Cardiac septum (tissue), 1 donor: ENCODE results near the gene CEP112. TPM values are rescaled to one million over a fixed set of nuclear protein-coding genes. Genes with fewer than 3 reads are reported as not detected.

ENCODE experiments used
- DNase-seq: peaks from one replicate; pipeline ENCODE4 v3.0.0-alpha.2; 2020; ENCODE audit warnings: low spot score
- intact Hi-C: fragments of 100-400 bp; cut with DNase I; formaldehyde crosslinking; loops from one replicate; pipeline ENCODE4 v1.14.0; 2022
- total RNA-seq: library from RNA; stranded (reverse); fragmentation: NEBNext Ultra II Directional; extraction: Animal tissue kit (Norgen Biotek cat#: 25700); gene quantifications from one replicate; pipeline ENCODE4 v1.2.1, GENCODE V29; 2021
- donor health status: DM: no; HTN: no; CAD: no.

Gene CEP112
- total RNA-seq, 1 donor from 2014 or later = 19.6 TPM

DNA sequence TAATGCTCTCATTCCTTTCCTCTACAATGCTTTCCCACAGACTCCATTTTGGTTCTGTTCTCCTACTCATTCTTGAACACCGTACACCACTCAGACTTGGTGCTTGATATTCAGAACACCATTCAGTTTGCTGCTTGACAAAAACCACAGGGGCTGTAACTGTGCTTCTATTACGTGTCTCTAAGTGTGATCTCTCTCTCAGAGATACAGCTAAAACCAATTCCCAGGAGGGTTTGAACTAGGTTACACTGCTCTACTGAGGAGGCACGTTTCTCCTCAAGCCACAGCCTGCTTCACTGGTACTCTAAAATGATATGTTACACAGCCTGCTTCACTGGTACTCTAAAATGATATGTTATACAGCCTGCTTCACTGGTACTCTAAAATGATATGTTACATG is 175.7 kb downstream of the CEP112 start:
- intact Hi-C loops = no loop called here
- DNase-seq = no peak

DNA sequence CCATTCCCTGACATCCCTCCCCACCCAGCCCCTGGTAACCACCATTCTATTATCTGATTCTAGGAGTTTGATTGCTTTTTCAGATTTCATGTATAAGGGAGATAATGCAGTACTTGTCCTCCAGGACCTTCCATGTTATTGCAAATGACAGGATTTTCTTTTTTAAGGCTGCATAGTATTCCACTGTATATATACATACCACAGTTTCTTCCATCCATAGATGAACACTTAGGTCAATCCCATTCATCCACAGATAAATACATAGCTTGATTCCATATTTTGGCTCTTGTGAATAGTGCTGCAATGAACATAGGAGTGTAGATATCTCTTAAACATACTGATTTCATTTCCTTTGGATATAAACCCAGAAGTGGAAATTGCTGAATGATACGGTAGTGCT is 183.3 kb downstream of the CEP112 start:
- intact Hi-C loops = no loop called here
- no peak for DNase-seq

DNA sequence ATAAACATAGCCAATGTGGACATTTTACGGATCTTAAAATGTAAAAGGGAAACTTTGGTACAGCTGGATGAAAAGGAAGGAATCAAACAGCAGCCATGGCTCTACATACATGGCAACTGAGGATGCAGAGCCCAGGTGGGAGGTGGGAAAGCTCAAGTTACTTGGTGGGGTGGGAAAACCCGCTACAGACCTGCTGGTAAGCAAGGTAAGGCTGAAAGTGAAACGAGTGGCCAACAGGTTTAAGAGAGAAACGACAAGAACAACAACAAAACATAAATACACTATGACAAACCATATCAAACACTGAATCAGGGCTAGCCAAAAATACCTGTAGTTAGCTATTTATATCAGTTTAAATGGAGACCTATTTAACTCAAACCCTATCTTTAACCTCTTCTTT is 185.3 kb downstream of the CEP112 start:
- no peak for DNase-seq
- intact Hi-C loops = no loop called here

DNA sequence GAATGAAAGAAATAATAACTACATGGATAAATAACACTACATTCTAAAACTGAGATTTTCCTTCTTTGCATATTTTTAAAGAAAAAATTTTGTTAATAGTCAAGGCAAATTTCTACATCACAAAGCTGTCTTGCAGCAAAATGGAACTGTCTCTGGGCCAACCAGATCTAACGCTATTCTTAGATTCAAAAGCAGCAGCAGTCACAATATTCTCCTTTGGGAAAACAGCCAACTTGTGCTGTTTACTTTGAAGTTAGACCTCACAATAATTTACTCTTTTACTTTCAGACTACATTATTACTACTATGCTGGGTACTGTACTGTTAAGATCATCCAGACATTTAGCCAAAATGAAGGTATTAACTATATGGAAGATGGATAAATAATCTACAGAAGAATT is 189.1 kb downstream of the CEP112 start:
- DNase-seq = no peak
- intact Hi-C loops = no loop called here

DNA sequence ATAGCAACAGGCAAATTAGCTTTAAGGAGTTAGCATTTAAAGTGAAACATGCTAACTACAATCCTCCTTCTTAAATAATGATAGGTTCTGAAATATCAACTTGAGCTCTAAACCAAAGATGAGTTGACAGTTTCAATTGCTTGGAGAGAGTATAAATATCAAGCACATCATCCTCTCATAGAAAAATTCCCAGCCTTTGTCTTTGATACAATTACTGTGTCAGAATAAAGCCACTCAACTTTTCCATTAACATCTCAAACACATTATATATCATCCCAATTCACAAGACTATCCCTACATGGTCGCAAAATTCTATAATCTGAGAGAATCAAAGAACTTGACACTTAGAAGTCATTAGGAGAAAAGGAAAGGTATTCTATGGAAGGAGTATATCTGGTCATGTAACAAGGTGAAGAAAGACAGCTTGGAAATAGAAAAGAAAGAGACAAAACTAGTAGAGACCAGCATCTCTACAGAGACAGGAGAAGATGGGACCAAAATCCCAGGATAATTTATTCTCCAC is 189.8 kb downstream of the CEP112 start:
- DNase-seq = no peak
- intact Hi-C loops = no loop called here

DNA sequence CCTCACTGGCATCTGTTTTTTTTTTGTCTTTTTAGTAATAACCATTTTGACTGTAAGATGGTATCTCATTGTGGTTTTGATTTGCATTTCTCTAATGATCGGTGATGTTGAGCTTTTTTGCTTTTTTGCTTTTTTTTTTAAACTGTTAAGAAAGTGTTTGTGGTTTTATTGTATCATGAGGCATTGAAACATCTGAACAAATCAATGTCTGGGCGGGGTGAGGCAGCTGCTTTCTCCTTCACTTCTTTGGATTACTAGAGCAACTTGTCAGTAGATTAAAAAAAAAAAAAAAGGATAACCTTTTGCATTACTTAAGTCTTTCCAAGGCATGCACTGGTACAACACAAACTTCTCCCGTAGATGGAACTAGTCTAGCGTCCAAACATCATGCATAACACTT is 191.7 kb downstream of the CEP112 start:
- intact Hi-C loops = no loop called here
- DNase-seq = no peak

DNA sequence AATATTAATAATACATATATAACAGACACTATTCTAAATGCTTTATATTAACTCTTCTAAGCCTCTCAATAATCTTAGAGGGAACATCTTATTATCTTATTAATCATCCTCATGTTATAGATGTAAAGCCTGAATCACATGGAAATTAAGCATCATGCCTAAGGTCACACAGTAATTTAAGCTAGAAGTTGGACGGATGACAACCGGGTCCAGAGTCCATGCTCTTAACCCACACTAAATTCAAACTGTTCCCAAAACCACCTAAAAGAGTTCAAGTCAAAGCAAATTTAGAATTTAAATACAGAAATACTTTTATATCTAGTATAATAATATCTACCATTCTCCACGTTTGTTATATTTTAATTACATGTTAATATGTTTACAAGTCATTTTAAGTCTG is 193.3 kb downstream of the CEP112 start:
- intact Hi-C loops = no loop called here
- no peak for DNase-seq

DNA sequence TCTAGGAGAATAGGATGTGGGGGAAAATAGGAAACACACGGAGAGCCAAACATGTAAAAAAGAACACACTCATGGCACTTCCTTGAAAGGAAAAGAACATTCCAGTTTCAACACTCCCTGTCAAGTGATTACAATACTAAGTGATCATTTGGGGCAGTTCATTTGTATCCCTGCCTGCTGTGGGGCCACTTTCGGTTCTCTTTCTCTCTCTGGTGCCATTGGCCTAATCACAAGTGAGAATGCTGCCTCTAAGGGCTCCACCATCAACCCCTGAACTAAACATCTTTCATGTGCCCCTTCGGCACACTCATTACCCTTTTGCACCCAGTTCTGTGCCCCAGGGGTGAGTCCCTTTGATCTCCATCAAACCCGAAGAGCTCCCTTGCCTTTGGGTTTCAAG is 197.3 kb downstream of the CEP112 start:
- intact Hi-C loops = no loop called here
- DNase-seq = no peak

DNA sequence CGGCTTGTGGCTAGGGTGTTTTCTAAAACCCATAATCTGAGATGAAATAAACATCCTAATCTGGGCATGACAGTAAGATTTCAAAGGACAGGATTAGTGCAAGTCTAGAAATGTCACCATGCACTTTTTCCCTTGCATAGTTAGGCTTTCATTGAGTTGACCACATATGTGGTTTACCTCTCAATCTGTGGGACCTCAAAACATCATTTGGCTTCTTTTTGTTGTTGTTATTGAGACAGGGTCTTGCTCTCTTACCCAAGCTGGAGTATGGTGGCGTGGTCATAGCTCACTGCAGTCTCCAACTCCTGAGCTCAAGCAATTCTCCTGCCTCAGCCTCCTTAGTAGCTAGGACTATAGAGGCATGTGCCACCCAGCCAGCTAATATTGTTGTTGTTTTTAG is 197.8 kb downstream of the CEP112 start:
- intact Hi-C loops = no loop called here
- no peak for DNase-seq

DNA sequence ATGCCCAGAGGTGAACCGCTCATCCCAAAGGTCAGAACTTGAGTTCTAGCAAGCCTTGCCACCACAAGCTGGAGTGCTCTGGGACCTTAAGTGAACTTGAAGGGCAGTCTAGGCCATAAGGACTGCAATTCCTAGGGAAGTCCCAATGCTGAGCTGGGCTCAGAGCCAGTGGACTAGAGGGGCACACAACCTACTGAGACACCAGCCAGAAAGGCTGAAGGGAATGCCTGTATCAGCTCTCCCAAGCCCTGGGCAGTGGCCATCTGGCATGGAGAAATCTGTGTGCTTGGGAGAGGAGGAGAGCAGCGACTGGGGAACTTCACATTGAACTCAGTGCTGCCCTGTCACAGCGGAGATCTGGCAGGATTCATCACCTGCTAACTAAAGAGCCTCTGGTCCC is 201.3 kb downstream of the CEP112 start:
- DNase-seq = no peak
- intact Hi-C loops = no loop called here

DNA sequence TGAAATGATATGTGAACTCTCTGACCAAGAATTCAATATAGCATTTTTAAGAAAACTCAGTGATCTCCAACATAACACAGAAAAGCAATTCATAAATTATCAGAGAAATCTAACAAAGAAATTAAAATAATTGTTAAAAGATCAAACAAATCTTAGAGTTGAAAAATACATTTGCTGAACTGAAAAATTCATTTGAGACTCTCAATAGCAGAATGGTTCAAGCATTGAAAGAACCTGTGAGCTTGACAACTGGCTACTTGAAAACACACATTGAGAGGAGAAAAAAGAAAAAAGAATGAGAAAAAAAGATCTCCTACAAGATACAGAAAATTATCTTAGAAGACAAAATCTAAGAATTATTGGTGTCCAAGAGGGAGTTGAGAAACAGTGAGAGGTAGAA is 203.5 kb downstream of the CEP112 start:
- no peak for DNase-seq
- intact Hi-C loops = no loop called here

DNA sequence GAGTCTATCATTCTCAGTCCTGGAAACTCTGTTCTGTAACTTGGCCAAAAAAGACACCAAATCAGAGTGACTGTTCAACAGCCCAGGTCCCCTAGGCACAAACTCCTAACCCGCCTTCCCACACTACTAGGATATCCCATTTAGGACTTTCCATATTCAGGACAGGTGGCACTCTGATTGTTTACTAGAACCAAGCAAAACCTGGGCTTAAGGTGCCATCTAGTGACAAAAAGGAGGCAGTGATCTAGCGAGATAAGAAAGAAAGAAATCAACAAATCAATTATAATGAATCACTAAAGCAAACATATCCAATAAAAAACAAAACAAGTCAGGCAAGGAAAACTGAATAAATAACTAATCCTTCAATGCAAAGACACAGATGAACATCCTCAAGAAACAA is 203.9 kb downstream of the CEP112 start:
- no peak for DNase-seq
- intact Hi-C loops = no loop called here

DNA sequence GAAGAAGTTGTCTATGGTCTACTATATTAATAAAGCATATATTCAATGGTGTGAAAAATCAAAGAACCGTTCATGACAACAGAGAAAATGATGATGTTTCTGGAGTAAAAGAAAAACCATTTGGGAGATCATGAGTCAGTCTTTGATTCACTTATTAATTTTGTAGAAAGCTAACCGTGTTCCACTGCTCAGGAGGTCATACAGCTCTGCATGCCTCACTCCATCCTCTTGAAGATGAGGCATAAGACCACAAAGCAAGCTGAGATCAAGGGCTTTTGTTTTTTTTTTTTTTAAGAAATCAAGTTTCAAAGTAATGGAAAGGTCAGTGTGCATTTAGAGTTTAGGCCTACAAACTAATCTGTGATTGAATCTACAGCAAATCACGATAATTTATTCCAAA is 206.4 kb downstream of the CEP112 start:
- intact Hi-C loops = no loop called here

DNA sequence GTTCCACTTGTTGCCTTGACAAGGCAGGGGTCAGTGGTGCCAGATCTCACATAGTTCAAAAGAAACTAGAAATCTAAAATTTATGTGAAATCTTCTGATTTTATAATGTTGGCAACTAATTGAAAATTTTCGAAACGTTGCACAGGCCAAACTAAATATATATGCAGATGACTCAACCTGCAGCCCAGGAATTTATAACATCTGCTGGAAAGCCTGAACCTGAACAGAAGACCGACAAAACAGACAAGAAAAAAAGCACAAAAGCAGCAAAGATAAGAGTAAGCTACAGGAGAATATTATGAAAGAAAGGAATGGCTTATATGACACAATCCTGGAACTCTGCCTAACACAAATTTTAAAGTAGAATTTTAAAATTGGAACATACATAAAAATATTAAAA is 207.6 kb downstream of the CEP112 start:
- intact Hi-C loops = no loop called here
- no peak for DNase-seq

More for the DNA sequence above, 206.4 kb downstream of the CEP112 start:
- no peak for DNase-seq

DNA sequence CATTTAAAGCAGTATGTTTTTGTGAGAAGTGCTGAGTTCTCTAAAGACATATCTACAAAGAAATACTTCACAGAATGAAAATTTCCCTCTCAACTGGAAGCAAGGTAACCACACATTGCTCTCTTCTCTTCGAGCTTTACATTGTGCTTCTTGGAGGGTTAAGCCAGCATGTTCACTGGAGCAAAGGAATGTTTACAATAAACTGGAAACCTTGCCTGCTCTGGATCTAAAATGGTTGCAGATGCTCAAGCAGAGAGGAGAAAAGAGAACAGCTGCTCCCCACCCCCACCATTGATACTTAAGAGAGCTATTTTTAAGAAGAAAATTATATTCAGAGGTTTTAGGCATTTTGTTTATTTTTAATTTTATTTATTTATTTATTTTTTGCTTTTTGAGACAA is 213.1 kb downstream of the CEP112 start:
- DNase-seq = no peak
- intact Hi-C loops = no loop called here

DNA sequence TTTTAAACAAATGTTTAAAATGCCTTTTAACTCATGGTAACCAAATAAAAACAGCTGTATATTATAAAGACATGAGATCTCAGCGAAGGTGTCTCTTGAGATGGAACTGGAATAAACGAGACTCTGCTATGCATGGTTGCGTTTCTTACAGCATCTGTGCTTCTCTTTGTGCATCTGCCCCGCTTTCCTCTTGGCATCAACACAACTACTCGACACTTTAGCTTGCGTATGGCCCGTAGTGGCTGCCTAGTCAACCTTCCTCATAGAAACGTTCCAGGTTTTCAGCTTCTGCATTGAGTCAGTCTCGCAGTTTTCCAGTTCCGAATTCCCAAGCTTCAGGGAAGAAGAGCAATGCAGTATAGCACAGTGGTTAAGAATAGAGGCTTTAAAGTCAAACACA is 214.9 kb downstream of the CEP112 start:
- intact Hi-C loops = no loop called here
- no peak for DNase-seq

DNA sequence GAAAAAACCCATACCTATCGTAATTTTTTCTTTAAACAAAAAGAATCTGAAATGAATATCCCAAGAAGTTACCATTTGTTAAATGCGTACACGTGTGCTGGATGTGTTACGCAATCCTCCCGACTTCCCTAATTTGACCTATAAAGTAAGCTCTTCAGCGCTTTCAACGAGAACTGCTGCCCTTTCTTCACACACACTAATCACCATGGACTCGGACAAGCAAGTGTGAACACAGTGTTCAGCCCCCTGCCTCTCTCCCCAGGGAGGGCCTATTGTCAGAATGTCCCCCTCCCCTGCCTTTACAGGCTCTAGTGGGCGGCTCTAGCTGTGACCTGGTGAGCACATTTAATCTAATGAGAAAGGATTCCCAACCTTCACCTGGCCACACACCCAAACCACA is 216.1 kb downstream of the CEP112 start:
- intact Hi-C loops = no loop called here
- no peak for DNase-seq

DNA sequence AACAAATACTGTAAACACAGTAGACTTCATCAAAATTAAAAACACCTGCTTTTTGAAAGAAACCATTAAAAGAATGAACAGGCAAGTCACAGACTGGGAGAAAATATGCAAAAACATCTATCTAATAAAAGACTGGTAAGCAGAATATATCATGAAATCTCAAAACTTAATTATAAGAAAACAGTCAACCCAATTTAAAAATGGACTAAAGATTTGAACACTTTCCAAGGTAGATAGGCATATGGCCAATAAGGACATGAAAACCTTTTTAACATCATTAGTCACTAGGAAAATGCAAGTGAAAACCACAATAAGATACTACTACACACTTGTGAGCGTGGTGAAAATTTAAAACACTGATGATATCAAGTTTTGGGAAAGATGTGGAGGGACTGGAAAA is 218.7 kb downstream of the CEP112 start:
- no peak for DNase-seq
- intact Hi-C loops = no loop called here

DNA sequence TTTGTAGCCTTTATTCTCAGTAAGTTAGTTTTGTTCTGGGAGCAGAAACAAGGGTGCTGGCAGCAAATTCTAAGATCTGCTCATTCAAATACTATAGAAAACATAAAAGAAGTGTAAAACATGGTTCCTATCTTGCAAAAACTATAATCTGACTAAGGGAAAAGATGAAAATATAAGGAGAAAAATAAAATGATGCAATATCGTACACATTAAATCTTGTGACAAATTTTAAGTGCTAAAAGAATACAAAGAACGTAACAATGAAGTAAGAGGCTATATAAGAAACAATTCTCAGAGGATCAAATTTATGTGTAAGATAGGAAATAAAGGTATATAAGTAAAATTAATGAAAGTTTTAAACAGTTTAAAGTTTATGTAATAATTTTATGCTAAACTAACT is 224.6 kb downstream of the CEP112 start:
- no peak for DNase-seq
- intact Hi-C loops = no loop called here

DNA sequence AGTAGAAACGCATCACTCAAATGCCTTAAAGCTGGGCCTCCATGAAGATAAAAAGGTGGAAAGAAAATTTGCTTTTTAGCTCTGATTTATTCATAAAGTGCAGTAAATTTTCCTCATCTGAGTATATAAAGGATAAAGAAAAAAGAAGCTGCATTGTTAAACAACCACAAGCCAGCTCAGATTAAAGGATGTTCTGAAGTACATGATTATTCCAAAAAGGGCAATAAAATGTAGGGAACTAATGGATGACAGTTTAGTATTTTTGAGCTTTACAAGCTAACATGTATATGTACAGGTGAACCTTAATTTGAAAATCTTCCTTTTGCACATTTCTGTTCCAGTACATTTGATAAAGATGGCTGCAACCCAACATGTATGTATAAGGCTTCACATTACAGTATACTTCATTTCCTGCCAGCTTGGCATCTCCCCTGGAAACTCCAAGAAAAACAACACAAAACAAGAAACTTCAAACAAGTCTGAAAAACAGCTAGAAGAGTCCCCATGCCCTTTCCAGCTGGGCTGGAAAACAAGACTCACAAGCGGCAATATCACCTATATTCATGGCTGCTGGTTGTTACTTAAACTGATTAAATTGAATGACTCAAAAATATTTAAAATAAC is 225.7 kb downstream of the CEP112 start:
- no peak for DNase-seq
- intact Hi-C loops = no loop called here

DNA sequence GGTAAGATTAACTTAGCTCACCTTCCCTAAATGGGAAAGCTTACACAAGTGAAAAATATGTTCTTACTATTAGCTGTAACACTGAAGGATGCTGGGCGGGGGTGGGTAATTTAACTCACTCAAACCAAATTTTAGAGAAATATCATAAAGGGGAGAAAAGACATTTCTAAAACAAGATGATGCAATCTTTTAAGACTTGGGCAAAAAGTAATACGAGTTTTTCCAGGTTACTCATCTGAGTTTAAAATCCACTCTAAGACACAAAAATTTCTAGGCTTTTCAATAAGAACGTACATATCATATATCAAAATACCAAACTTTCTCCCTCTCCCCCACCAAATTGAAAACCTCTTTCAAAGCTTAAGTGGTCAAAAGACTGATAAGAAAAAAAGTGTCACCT is 228.8 kb downstream of the CEP112 start:
- intact Hi-C loops = no loop called here
- no peak for DNase-seq

DNA sequence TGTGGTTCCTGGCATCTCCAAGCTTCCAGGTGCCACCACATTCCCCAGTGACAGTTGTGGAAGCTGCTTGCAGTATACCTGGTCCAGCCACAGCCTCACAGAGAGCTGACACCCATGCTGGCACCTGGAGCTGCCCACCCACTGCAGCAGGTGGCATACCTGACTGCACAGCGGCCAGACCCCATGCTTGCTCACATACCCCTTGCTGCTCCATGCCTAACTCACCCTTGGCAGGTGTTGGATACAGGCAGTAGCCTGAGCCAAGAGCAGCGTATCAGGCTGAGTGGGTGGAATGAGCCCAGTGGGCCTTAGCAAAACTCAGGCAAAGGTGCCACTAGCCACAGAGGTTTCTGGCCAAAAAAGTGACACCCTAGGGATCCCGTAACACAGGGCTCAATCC is 232.3 kb downstream of the CEP112 start:
- intact Hi-C loops = no loop called here

More for the DNA sequence above, 232.3 kb downstream of the CEP112 start:
- no peak for DNase-seq
